GM18499 (cell line): ENCODE results near the gene PEG3.

Source experiments
- ATAC-seq: cut with Tn5 transposase; IDR thresholded peaks from one replicate; pipeline ENCODE4 v1.9.1; 2021; ENCODE audit warnings: moderate number of reproducible peaks; ENCODE audit not compliant: insufficient read depth, unreplicated experiment

Gene PEG3

DNA sequence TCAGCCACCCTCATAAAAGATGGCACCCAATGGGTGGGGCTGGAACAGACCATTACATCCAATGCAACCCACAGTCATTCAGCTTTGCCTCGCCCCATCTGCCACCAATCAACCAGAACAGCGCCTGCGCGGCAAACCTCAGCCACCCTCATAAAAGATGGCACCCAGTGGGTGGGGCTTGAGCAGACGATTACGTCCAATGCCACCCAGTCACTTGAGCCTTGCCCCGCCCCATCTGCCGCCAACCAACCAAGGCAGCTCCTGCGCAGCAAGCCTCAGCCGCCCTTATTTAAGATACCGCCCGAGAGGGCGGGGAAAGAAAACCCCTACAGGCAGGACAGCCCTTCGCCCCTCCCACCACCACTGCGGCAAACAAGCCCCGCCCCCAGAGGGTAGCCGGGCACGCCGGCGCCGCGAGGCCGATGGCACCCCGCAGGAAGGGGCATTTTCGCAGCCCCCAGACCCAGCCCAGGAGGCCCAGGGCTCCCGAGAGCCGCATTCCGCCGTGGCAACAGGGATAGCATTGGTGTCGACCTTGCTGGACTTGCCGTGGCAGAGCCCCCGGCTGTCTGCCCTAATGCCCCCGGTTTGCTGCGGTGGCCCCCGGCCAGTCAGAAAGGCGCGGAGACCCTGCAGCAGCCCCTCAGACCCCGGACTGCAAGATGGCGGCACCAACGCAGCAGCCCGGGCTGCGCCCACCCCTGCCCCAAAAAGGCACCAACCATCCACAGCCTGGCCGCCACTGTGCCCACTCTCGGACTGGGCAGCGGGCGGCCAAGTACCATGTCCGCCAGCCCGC is 675 bp downstream of the PEG3 start:
- ATAC-seq: no peak

DNA sequence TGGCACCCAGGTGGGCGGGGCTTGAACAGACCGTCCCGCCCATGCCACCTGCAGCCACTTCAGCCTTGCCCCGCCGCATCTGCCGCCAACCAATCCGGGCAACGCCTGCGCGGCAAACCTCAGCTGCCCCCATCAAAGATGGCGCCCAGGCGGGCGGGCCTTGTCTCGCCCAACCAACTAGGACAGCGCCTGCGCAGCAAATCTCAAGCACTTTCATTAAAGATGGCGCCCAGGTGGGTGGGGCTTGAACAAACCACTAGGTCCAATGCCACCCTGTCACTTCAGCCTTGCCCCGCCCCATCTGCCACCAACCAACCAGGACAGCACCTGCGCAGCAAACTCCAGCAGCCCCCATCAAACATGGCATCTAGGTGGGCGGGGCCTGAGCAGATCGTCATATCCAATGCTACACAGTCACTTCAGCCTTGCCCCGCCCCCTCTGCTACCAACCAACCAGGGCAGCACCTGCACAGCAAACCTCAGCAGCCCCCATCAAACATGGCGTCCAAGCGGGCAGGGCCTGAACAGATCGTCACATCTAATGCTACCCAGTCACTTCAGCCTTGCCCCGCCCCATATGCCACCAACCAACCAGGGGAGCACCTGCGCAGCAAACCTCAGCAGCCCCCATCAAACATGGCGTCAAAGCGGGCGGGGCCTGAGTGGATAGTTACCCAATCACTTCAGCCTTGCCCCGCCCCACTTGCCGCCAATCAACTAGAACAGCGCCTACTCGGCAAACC is 1.4 kb downstream of the PEG3 start:
- ATAC-seq: no peak

DNA sequence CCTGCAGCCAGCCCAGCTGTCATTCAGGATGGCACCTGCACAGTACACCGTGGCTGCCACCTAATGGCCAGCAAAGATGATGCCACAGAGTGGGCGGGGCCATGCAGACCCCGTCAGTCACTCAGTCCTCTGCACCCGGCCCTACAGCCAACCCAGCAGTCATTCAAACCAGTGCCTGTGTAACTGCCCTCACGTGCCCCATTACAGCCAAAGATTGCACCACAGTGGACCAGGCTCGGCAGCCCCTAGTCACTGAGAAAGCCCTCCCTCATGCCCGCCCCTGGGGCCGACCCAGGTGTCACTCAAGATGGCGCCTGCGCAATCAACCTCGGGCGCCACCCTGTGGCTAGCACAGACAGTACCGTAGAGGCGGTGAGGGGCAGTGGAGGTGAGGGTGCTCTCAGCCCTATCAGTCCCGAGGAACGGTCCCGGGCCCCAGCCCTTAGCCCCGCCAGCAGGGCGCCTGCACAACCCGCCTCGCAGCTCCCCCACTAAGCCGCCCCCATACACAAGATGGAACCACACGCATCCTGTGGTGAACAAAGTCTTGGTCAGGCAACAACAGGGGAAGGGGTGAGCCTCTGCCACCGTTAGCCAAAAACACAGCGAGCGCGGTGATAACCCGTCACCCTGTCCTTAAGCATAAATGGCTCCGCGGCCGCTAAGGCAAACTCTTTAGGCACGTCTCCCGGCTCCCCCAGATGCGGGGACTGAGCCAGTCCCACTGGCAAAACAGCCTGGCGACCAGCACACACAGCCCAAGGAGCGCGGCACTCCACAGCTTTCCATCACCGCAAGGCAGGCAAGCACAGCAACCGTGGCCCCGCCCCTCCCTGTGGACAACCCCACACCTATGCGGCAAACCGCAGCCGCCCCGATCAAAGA is 2.3 kb downstream of the PEG3 start:
- ATAC-seq: no peak

DNA sequence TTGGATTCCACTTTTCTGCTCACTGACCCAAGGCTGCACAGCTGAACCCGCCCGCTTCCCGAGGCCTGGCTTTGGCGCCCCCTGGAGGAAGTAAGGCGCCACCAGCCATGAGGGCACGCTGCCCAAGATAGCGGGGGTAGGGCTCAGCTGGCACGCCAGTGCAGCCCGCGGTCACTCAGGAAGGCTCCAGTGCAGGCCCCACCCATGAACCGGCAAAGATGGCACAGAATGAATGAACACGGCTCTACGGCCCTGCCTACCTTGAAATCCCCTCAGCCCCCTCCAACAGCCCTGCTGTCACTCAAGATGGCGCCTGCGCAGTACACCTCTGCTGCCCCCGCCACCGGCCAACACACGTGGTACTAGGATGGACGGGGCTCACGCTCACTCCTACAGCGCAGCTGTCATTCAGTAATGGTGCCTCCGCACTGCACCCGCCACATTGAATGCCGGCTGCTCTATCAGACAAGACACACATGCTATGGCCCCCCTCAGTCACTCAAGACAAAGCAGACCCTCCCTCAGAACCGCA is 3.0 kb downstream of the PEG3 start:
- ATAC-seq: no peak

DNA sequence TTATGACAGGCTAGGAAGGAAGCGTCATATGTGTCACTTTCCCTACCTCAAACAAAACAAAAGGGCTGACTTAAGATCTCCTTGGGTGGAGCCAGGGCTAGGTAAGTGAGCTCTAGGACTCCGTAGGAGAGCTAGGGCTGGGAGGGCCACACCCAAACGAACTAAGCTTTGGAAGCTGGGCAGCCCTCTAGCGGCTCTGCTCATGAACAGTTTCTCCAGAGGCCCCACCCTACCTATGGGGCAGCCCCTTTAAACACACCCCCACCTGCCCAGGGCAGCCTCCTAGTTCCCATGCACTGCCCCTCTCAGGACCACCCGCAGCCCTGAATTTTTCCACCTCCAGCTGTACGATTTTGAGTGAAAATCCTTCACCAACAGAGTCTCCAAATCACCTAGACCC is 3.5 kb downstream of the PEG3 start:
- no peak for ATAC-seq

DNA sequence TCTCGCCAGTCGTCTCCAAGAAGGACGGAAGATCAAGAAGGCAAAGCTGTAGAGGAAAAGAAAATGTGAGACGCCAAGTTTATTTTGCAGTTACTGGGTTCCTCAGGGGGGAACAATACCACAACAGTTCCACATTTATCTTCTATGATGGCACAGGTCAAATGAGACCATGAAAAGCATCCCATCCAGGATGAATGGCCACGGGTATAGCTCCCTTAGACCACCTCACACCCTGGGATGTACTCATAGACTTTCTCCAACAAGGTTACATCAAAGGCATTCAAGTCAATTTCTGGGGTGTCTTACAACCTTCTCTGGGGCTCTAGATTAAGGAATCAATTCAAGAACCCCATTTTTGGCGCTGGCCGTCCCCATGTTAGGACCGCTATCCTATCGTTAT is 4.5 kb downstream of the PEG3 start:
- no peak for ATAC-seq

DNA sequence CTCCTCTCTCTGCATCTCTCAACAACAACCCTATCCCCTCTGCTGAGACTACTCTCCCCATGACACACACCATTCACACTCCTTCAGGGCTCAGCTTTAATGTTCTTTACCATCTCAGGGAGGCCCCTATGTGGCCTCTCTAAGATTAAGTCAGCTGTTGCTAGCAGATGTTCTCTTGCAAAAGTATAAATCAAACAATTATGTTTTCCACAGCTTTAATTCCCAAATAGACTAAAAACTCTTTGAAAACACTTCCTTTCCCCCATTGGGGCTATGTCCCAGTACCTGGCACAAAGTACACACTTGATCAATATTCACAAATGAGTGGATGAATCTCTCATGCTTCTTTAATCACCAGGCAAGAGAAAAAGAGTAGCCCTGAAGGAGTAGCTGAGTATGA is 5.1 kb downstream of the PEG3 start:
- no peak for ATAC-seq

DNA sequence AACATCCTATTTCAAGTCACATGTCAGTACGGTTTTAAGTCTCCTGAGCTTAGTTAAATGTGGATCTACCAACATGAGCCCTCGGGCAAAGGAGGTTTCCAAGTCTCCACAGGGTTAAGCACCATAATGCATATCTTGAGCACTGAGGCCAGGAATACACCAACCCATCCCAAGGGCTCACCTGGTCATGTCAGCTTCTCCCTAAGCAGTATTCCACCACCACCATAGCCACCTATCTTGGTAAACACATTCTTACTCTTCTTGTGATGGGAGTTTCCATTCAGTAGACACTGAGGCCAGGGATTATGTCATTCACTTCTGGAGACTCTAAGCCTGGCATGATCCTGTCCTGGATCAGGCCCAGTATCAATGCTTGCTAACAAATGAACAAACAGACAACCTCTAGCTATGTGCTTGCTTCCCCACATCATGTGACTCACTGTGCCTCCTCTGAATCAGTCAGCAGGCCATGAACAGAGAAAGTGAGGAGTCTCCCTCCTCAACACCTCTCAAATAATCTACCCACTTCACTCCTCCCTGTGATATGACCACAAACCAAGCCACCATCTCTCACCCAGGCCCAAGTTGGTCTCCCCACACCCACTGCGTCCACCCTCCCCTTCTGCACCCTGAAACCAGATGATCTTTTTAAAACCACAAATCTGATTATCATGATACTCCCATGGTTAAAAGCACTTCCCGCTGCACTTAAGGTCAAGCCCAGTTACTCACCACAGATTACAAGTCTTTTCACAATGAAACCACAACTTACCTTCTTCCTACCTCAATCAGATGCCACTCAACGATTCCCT is 5.8 kb downstream of the PEG3 start:
- no peak for ATAC-seq

DNA sequence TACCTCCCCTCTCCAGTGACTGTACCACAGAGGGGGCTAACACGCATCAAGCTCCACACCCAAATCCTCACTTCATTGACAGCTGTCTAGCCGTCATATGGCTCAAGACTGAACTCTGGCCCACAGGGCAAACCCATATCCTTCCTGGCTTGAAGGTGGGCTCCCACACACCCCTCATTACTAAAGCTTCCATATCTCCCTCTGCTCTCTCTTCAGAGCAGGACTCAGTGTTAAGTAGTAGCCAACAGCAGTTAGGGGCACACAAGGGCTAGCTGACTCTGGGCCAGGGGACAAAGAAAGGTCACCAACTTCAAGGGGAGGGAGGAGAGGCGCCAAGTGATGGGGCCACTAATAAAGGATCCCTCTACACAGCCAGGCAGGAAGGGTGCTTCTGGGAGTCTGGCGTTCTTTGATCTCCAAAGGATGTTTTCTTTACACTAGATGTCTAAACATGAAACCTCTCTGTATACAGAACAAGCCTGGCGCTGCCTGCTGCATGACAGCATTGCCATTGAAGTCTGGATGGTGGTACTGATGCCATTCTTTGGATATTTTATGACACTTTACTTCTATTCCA is 8.1 kb downstream of the PEG3 start:
- no peak for ATAC-seq

DNA sequence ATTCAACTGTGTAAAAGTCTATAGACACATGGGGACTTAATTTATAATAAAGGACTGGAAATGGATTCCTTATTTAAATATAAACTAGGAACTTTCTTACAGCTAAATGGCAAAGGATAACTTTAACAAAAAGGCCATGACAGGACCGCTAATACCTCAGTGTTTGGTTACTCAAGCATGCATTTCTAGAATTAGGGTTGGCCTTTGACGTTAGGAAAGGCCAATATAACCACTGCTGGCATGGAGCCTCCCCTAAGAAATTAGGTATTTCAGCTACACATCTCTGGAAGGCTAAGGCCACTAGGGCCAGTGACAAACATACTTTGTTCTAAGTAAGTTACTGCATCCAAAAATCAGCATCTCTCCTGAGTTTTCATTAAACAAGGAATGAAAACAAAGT is 9.3 kb downstream of the PEG3 start:
- ATAC-seq: no peak

DNA sequence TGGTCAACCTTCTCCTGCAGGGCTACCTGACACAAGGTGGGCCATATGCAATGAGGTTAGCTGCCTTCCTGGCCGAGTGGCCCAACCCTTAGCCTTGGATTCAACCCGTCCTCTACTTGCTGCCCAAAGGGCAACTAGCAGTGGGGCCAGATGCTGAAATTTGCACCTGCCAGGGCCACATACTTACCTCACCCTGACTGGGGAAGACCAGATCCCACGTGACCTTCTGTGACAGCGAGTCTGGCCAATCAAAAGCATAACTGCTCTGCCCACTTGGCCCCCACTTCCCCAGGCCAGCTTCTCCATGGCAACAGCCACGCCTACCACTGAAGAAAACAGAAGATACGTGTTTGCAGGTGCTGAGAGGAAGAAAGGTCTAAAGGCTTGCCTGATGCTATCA is 10.9 kb downstream of the PEG3 start:
- ATAC-seq: no peak

DNA sequence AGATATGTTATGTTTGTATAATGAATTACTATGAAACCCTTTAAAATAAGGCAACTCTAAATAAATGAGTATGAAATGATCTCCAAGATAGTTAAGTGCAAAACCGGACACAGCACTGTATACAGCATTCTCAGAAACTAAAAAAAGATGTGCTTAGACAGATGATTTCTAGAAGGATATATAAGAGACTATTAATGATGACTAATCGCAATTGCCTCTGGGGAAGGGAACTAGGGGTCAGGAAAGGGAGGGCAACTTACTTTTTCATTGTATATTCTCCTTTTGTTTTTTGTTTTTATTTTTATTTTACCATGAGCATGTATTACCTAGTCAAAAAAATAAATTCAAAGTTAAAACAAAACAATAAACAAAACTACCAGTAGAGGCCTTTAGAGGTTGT is 12.8 kb downstream of the PEG3 start:
- ATAC-seq: no peak

DNA sequence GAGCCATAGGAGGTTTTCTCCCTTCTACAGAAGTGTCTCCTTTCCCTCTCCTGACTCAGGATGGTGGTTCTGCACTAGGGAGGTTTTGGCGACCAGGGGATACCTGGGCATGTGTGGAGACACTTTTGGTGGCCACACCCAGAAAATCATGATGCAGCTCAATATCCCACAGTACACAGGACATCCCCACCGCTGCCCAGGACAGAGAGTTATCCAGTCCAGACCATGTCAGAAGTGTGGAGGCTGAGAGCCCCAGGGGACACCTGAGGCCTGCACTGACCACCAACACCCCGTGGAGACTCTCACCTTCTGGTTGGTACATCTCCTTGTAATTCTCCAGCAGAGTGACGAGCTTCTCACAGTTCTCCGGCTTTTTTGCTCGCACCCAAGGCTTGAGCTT is 16.6 kb downstream of the PEG3 start:
- no peak for ATAC-seq

DNA sequence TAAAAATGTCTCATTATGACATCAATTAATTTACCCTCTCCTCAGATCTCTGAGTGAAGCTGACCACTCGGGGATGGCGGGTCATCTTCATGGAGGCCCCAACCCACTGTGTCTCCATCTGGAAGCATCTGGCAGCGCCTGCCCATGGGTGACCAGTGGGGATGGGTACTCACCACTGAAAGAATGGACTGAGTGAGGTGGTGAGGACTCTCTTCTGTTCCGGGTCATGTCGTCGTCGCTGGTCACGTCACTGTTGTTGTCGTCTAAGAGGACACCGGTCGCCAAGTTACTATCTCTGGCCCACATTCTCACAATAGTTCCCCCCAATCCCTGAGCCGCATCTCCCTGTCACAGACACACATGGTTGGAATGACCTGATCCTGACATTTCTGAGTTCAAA is 17.1 kb downstream of the PEG3 start:
- no peak for ATAC-seq

DNA sequence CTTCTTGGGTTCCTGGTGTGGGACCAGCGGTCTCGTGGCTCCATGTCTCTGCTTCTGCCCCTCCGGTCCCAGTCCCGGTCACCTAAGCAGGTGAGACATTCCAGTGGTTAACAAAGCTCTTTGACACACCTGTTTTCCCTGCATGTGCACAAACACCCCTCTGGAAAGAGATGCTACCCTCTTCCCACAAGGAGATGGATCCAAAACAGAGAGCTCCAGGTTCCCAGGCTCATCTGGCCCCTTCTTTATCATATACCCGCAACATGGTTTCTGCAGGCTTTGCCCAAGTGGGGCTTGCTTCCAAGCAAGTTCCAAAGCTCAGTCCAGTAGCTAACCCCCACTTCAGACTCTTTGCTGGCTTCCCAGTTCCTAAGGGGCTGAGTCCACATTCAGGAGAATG is 17.8 kb downstream of the PEG3 start:
- ATAC-seq: no peak

DNA sequence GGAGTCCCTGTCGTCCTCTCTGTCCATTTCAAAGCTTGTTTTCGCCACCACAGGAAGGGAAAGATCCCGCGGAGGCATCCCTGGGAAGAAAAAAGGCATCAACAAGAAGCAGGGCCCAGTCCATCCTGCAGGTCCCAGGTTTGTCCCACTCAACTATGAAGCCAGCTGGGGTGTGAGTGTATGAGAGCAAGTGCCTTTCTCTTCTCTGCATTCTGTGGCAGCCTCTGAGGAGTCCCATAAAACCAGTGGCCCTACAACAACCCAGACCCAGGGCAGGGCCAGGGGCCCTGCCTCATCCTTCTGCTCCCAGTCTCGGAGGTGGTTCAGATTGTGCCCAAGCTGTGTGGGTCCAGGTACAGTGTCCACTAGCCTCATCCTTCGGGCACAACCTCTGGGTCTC is 18.9 kb downstream of the PEG3 start:
- ATAC-seq: no peak

DNA sequence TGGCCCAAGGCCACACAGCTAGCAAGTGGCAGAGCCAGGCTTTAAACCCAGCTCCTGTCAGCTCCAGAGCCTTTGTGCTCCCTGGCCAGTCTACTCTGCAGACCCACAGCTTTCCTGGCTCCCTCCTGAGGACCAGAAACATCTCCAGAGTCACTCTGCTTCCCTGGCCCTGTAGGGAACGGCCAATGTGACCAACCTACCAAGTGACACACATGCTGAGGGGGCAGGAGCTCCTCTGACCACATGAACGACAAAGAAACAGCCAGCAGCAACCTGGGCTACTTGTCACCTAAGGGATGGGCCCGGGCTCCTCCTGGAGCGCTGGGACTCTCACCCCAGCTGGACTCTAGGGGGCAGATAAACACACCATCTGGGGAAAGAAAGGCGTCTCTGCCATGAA is 19.3 kb downstream of the PEG3 start:
- no peak for ATAC-seq

DNA sequence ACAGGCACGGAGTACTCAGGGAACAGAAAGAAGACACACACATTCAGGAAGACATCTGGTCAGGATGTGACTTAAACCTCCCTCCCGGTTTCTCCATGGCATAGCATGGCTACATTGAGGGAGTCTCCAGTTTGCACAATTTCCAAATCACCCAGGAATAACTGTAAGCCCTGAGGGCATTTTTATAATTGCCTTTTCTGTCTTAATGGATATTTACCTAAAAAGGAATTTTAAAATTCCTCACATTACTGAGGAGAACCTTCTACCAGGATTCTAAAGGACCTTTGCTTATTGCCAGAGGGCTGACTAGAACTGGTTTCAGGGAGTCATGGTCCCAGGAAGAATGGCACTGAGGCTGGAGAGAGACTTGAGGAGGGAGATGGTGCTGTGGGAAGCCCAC is 21.4 kb downstream of the PEG3 start:
- no peak for ATAC-seq

DNA sequence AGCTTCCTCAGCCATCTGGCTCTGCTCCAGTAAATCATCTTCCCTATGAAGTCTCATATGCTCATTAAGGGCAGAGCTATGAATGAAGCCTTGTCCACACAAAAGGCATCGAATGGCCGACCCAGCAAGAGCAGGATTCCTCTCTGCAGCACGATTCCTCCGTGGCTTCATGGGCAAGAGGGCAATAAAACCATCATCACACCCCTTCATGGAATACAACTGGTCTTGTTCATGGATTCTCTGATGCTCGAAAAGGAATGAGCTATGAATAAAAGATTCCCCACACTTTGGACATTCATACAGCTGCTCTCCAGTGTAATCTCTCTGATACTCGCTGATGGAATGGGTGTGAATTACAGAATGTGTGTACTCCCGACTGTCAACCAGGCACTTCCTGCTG is 25.9 kb downstream of the PEG3 start:
- no peak for ATAC-seq

DNA sequence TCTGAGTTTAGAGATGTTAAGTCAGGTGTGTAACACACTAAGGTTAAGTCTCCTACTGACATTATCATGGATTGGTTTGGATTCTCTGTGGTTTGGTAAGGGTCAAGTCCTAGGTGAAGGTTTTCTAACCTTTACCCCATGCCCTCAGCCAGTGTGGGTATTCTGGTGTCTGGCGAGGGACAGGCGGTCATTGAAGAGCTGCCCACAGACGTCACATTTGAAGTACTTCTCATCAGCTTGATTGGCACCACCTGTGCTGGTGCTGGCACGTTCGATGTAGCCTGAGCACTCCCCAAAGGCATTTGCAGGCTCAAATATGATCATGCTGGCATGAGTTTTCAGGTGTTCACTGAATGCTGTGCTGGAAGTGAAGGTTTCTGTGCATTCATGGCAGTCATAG is 27.0 kb downstream of the PEG3 start:
- ATAC-seq: no peak
